ENCODE results near the gene RASGEF1C. TPM values are rescaled to one million over a fixed set of nuclear protein-coding genes. Genes with fewer than 3 reads are reported as not detected.

Gene RASGEF1C
- total RNA-seq, 1 donor from 2014 or later: 0.13 TPM

GRCh38 chr5:180140571-180140970 lies 68.4 kb downstream of the RASGEF1C start:
- Histone ChIP-seq H3K4me3 (ENCODE audit: low read depth, low read length) (no peak overlapping the region), H3K36me3 (ENCODE audit: control insufficient read depth, insufficient read depth, low read length) (no peaks in the 10 kb centered on the region), H3K27me3 (ENCODE audit: control insufficient read depth, insufficient read depth, low read length) (peaks cover 21% of the 10 kb centered on the region)
- no peak for TF ChIP-seq CTCF (IDR thresholded peaks at IDR 0.05; ENCODE audit: insufficient read depth, low read length, poor library complexity, severe bottlenecking)
- DNase-seq (ENCODE audit: low read depth): no peak

- no peak for DNase-seq (ENCODE audit: low read depth)
- Histone ChIP-seq H3K27me3 (ENCODE audit: control insufficient read depth, insufficient read depth, low read length) (peaks cover 21% of the 10 kb centered on the region), H3K36me3 (ENCODE audit: control insufficient read depth, insufficient read depth, low read length) (no peaks in the 10 kb centered on the region), H3K4me3 (ENCODE audit: low read depth, low read length) (no peak overlapping the region)
- no peak for TF ChIP-seq CTCF (IDR thresholded peaks at IDR 0.05; ENCODE audit: insufficient read depth, low read length, poor library complexity, severe bottlenecking)
Measured at GRCh38 chr5:180140079-180140554, 68.9 kb downstream of the RASGEF1C start.

- Histone ChIP-seq H3K36me3 (ENCODE audit: control insufficient read depth, insufficient read depth, low read length) (no peaks in the 10 kb centered on the region), H3K27me3 (ENCODE audit: control insufficient read depth, insufficient read depth, low read length) (peaks cover 21% of the 10 kb centered on the region), H3K4me3 (ENCODE audit: low read depth, low read length) (no peak overlapping the region)
- DNase-seq (ENCODE audit: low read depth): no peak
- TF ChIP-seq CTCF (IDR thresholded peaks at IDR 0.05; ENCODE audit: insufficient read depth, low read length, poor library complexity, severe bottlenecking): no peak
Measured at GRCh38 chr5:180139731-180140055, 69.3 kb downstream of the RASGEF1C start.

GRCh38 chr5:180138976-180139730 lies 69.9 kb downstream of the RASGEF1C start:
- no peaks in the 10 kb centered on the region for H3K36me3 ChIP-seq (ENCODE audit: control insufficient read depth, insufficient read depth, low read length)
- H3K27me3 ChIP-seq (ENCODE audit: control insufficient read depth, insufficient read depth, low read length): peaks cover 21% of the 10 kb centered on the region
- no peak overlapping the region for H3K4me3 ChIP-seq (ENCODE audit: low read depth, low read length)
- TF ChIP-seq CTCF (IDR thresholded peaks at IDR 0.05; ENCODE audit: insufficient read depth, low read length, poor library complexity, severe bottlenecking): no peak
- DNase-seq (ENCODE audit: low read depth): no peak

- TF ChIP-seq CTCF (IDR thresholded peaks at IDR 0.05; ENCODE audit: insufficient read depth, low read length, poor library complexity, severe bottlenecking): no peak
- peaks cover 21% of the 10 kb centered on the region for H3K27me3 ChIP-seq (ENCODE audit: control insufficient read depth, insufficient read depth, low read length)
- H3K36me3 ChIP-seq (ENCODE audit: control insufficient read depth, insufficient read depth, low read length): no peaks in the 10 kb centered on the region
- DNase-seq (ENCODE audit: low read depth): no peak
- no peak overlapping the region for H3K4me3 ChIP-seq (ENCODE audit: low read depth, low read length)
Measured at GRCh38 chr5:180138214-180138975, 70.6 kb downstream of the RASGEF1C start.

Data from kidney epithelial cell (primary cell).